HG03159 (cell line): ENCODE measurements around the gene CEP83.
A peak's percentile ranks its signal among the peaks of the same experiment; 100 is the strongest.
"Not testable (repeated sequence)": the region's sequence is repeated elsewhere in the genome, so short reads cannot be mapped to it uniquely, and the experiment has no call there.

Experiments used
- ATAC-seq: cut with Tn5 transposase; IDR thresholded peaks from one replicate; pipeline ENCODE4 v1.9.1; 2021; ENCODE audit warnings: mild to moderate bottlenecking, moderate library complexity; ENCODE audit not compliant: unreplicated experiment

The CEP83 gene

GRCh38 chr12:94435511-94435927 is 24.1 kb downstream of the CEP83 start:
- ATAC-seq, result no peak

GRCh38 chr12:94434171-94434570 is 25.5 kb downstream of the CEP83 start:
- no peak for ATAC-seq

GRCh38 chr12:94433744-94434143 is 25.9 kb downstream of the CEP83 start:
- no peak for ATAC-seq

- no peak for ATAC-seq
Observed at GRCh38 chr12:94430304-94430703, 29.4 kb downstream of the CEP83 start.

GRCh38 chr12:94429633-94430032 is 30.0 kb downstream of the CEP83 start:
- ATAC-seq, result no peak

GRCh38 chr12:94429191-94429590 is 30.5 kb downstream of the CEP83 start:
- ATAC-seq, result no peak

- no peak for ATAC-seq
Observed at GRCh38 chr12:94427501-94428381, 31.9 kb downstream of the CEP83 start.

- ATAC-seq, result no peak
Observed at GRCh38 chr12:94426049-94426448, 33.6 kb downstream of the CEP83 start.

GRCh38 chr12:94424830-94425229 is 34.8 kb downstream of the CEP83 start:
- ATAC-seq, result not testable (repeated sequence)

- no peak for ATAC-seq
Observed at GRCh38 chr12:94421868-94422740, 37.6 kb downstream of the CEP83 start.

- ATAC-seq, result no peak
Observed at GRCh38 chr12:94418517-94418916, 41.1 kb downstream of the CEP83 start.

- ATAC-seq, result no peak
Observed at GRCh38 chr12:94416613-94417012, 43.1 kb downstream of the CEP83 start.

- ATAC-seq, result no peak
Observed at GRCh38 chr12:94415066-94415465, 44.6 kb downstream of the CEP83 start.

GRCh38 chr12:94405413-94406116 is 54.1 kb downstream of the CEP83 start:
- ATAC-seq, result peak; percentile 96

- no peak for ATAC-seq
Observed at GRCh38 chr12:94404854-94405253, 54.8 kb downstream of the CEP83 start.

- no peak for ATAC-seq
Observed at GRCh38 chr12:94401326-94401725, 58.3 kb downstream of the CEP83 start.

GRCh38 chr12:94398685-94399084 is 61.0 kb downstream of the CEP83 start:
- ATAC-seq, result not testable (repeated sequence)

GRCh38 chr12:94397401-94397800 is 62.3 kb downstream of the CEP83 start:
- no peak for ATAC-seq

- ATAC-seq, result not testable (repeated sequence)
Observed at GRCh38 chr12:94396014-94396413, 63.7 kb downstream of the CEP83 start.

GRCh38 chr12:94390130-94390485 is 69.6 kb downstream of the CEP83 start:
- ATAC-seq, result no peak

- not testable (repeated sequence) for ATAC-seq
Observed at GRCh38 chr12:94389482-94390129, 70.1 kb downstream of the CEP83 start.
